Smooth muscle cell of bladder (primary cell): Measurements from ENCODE around the gene SLC36A4. TPM values are rescaled to one million over a fixed set of nuclear protein-coding genes. Genes with fewer than 3 reads are reported as not detected.

ENCODE experiments used
- total RNA-seq: library from RNA; depleted of rRNA; stranded (reverse); fragments of >200 nt; gene quantifications from 2 replicates; pipeline ENCODE4 v1.2.3, GENCODE V29; 2014

Gene SLC36A4
- total RNA-seq: 6.1 and 7.5 TPM in 2 replicates

DNA sequence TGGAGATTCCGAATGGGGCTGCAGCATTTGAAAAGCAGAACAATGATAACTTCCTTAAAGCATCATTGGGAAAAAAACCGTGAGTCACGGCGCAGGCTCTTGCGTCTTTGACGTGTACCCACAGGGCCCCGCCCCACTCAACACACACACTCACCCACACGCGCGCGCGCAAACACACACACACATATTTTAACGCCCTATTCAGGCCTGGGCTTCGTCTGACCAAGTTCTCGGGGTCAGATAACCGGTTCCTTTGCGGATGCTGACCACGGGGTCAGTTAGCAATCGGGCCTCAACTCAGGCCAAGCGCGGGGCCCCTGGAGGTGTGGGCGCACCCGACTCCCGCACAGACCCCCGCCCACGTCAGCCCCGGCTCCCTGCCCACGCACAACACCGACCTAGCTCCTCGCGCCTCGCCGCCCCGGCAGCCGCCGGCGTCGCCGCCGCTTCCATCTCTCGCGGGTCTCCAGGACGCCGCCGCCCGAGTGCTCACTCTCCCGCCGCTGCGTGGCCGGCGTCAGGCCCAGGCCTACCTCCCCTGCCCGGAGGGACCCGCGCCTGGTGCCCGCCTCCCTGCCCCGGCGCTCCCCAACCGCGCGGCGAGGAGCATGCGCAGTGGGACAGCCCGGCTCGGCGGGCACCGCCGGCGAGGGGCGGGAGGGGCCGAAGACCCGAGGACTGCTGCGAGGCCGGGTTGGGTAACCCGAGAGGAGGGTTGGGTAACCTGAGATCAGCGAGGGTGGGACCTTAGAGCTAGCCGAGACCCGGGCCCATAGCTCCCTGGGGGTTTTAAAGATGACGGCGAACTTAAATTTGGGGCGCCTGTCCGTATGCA is at the start of gene SLC36A4:
SLC36A4 (minus strand) TSS at position 612 of the 835 bp plus-strand sequence; CDS start at position 453, 159 bp downstream.

Other genes with a start within 250 kb of the SLC36A4 start
- gene MTNR1B, start 228.3 kb downstream of the SLC36A4 start, total RNA-seq: not detected in 2 replicates
- not detected in 2 replicates for gene DEUP1, start 132.8 kb upstream of the SLC36A4 start, total RNA-seq